KMS-11 (cell line): ENCODE measurements around the gene IRF1.

Source experiments
- H2AFZ ChIP-seq: fragments of 200-600 bp; sonication (generic); 2 replicates; pipeline ENCODE4 v1.6.1; 2016; ENCODE audit warnings: antibody characterized with exemption, mixed run types, low read depth
- H3K27ac ChIP-seq: fragments of 200-600 bp; sonication (generic); 2 replicates; pipeline ENCODE4 v1.6.1; 2016; ENCODE audit warnings: mild to moderate bottlenecking, mixed run types
- H3K27me3 ChIP-seq: fragments of 200-600 bp; sonication (generic); 2 replicates; pipeline ENCODE4 v1.6.1; 2017; ENCODE audit warnings: mild to moderate bottlenecking, low read depth, mixed run types, moderate library complexity; ENCODE audit not compliant: insufficient read depth
- H3K36me3 ChIP-seq: fragments of 200-600 bp; sonication (generic); 2 replicates; pipeline ENCODE4 v1.6.1; 2017; ENCODE audit warnings: mild to moderate bottlenecking, mixed run types; ENCODE audit not compliant: insufficient read depth
- H3K4me1 ChIP-seq: fragments of 200-600 bp; sonication (generic); 2 replicates; pipeline ENCODE4 v1.6.1; 2016; ENCODE audit warnings: mild to moderate bottlenecking, low read depth, mixed run types; ENCODE audit not compliant: poor library complexity, severe bottlenecking
- H3K4me2 ChIP-seq: fragments of 200-600 bp; sonication (generic); 2 replicates; pipeline ENCODE4 v1.7.0; 2016; ENCODE audit warnings: mild to moderate bottlenecking, mixed run types
- H3K4me3 ChIP-seq: fragments of 200-600 bp; sonication (generic); IDR thresholded peaks from 2 replicates; pipeline ENCODE4 v1.6.1; 2017; ENCODE audit warnings: low read depth, low read length, mixed read lengths; ENCODE audit not compliant: insufficient read depth
- H3K79me2 ChIP-seq: fragments of 200-600 bp; sonication (generic); 2 replicates; pipeline ENCODE4 v1.6.1; 2016; ENCODE audit warnings: low read depth, mixed run types; ENCODE audit not compliant: insufficient read depth
- H3K9ac ChIP-seq: fragments of 200-600 bp; sonication (generic); 2 replicates; pipeline ENCODE4 v1.6.1; 2016; ENCODE audit warnings: mild to moderate bottlenecking, mixed run types
- H4K20me1 ChIP-seq: fragments of 200-600 bp; sonication (generic); 2 replicates; pipeline ENCODE4 v1.6.1; 2016; ENCODE audit warnings: mild to moderate bottlenecking, mixed run types; ENCODE audit not compliant: insufficient read depth
- TF ChIP-seq, protein P1 (sequence below): fragments of 200-600 bp; sonication (generic); conservative IDR thresholded peaks from 2 replicates; pipeline ENCODE4 v1.6.1; 2017; ENCODE audit warnings: low read depth, mild to moderate bottlenecking, antibody characterized with exemption, low read length, moderate library complexity, mixed read lengths

The IRF1 gene

DNA sequence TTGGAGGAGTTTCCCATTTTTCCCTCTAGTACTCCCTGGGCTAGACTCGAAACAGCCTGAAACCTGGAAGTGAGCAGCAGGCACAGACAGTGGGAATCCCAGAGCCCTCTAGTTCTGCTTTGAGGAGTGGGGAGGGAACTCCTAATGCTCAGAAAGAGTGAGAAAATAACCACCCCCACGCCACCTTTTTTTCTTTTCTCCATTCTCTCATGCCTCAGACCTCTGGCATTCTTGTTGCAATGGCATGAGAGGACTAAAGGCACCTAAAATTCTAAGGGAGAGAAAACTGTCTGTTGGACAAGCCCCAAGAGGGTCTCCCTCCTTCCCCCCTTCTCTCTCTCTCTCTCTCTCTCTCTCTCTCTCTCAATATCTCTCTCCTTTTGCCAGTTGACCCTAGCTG lies 15.1 kb upstream of the IRF1 start:
- Histone ChIP-seq H3K4me1 (peaks cover 49% of the 10 kb centered on the region), H3K9ac (no peak overlapping the region), H3K36me3 (no peaks in the 10 kb centered on the region), H3K4me3 (no peak overlapping the region), H4K20me1 (no peaks in the 10 kb centered on the region), H3K79me2 (no peaks in the 10 kb centered on the region), H3K27me3 (no peaks in the 10 kb centered on the region), H2AFZ (peak overlapping the region; percentile 20; the same call in 1 of the 2 replicates), H3K4me2 (peak overlapping the region; percentile 7; the same call in 1 of the 2 replicates), H3K27ac (no peak overlapping the region)
- TF ChIP-seq, protein P1, sequence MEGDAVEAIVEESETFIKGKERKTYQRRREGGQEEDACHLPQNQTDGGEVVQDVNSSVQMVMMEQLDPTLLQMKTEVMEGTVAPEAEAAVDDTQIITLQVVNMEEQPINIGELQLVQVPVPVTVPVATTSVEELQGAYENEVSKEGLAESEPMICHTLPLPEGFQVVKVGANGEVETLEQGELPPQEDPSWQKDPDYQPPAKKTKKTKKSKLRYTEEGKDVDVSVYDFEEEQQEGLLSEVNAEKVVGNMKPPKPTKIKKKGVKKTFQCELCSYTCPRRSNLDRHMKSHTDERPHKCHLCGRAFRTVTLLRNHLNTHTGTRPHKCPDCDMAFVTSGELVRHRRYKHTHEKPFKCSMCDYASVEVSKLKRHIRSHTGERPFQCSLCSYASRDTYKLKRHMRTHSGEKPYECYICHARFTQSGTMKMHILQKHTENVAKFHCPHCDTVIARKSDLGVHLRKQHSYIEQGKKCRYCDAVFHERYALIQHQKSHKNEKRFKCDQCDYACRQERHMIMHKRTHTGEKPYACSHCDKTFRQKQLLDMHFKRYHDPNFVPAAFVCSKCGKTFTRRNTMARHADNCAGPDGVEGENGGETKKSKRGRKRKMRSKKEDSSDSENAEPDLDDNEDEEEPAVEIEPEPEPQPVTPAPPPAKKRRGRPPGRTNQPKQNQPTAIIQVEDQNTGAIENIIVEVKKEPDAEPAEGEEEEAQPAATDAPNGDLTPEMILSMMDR: no peak

DNA sequence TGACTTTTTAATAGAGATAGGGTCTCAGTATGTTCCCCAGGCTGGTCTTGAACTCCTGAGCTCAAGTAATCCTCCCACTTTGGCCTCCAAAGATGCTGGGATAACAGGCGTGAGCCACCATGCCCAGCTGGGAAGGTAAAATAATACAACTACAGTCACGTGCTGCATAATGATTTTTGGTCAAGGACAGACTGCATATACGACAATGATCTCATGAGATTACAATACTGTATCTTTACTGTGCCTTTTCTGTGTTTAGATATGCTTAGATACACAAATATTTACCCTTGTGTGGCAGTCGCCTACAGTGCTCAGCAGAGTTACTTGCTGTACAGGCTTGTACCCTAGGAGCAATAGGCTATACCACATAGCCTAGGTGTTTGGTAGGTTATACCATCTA lies 14.2 kb upstream of the IRF1 start:
- no peaks in the 10 kb centered on the region for H4K20me1 ChIP-seq
- H3K27me3 ChIP-seq: no peaks in the 10 kb centered on the region
- H2AFZ ChIP-seq: no peak overlapping the region
- no peaks in the 10 kb centered on the region for H3K36me3 ChIP-seq
- H3K27ac ChIP-seq: no peak overlapping the region
- no peak overlapping the region for H3K4me2 ChIP-seq
- peaks cover 55% of the 10 kb centered on the region for H3K4me1 ChIP-seq
- H3K79me2 ChIP-seq: no peaks in the 10 kb centered on the region
- no peak overlapping the region for H3K4me3 ChIP-seq
- H3K9ac ChIP-seq: no peak overlapping the region
- TF ChIP-seq, protein P1: no peak

DNA sequence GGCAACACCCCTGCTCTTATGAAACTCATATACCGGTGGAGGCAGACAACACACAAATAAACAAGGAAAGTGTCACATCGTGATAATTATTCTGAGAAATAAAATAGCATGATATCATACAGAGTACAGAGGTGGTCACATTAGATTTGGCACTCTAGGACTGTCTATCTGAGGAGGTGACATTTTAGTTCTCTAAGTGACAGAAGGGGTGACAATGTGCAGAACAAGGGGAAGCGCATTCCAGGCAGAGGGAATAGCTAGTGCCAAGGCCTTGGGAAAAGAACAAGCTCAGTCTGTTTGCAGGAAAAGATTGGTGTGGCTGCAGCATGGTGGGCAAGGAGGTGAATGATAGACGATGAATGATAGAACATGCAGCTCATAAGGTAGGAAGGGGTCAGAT lies 12.7 kb upstream of the IRF1 start:
- Histone ChIP-seq H3K4me1 (peaks cover 63% of the 10 kb centered on the region), H3K4me3 (no peak overlapping the region), H3K27ac (no peak overlapping the region), H3K79me2 (no peaks in the 10 kb centered on the region), H4K20me1 (no peaks in the 10 kb centered on the region), H3K4me2 (no peak overlapping the region), H3K9ac (no peak overlapping the region), H3K27me3 (no peaks in the 10 kb centered on the region), H3K36me3 (no peaks in the 10 kb centered on the region), H2AFZ (no peak overlapping the region)
- TF ChIP-seq, protein P1: no peak

DNA sequence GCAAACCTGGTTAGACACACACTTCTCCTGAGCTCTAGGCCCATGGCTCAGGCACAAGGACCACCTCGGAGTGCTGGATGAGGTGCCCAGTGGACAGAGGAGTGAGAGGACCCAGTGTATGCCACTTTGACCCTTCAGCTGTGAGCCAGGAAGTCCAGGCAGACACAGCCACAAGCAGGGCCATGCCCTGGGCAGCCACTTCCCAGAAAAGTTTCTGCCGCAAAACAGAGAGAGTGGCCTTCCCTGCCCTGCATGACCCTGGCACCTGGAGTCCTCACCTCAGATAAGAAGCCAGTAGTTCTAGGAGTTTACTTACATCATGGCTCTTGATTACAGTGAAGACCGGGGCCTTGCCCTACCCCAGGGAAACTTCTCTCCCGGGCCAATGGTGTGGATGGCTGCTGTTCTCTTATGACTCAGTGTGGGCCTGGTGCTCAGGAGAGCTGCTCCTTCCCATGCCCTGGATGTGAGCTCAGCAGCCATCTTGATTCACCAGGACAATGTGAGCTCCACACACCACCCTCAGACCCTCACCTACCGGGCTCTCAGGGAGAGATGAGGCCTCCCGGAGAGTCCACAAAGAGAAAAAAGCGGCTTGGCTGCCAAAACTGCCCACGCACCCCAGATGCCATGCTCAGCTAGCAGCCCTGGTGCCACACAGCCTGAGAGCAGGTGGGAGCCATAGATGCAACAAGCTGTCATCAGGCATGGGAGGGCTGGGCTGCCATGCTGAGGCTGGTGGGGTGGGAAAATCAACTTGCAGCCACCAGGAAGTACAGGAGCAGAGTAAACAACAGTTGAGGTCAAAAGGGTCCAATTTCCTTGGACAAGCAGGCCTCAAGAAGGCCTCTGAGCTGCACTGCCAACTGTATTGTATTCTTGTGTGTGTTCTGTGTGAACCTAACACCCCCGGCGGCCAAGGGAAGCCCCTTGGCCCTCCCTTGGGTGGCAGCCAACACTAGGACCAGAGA lies 11.7 kb upstream of the IRF1 start:
- no peak overlapping the region for H3K27ac ChIP-seq
- TF ChIP-seq, protein P1: no peak
- H2AFZ ChIP-seq: peak overlapping the region; percentile 31; the same call in 1 of the 2 replicates
- H3K36me3 ChIP-seq: no peaks in the 10 kb centered on the region
- H3K4me3 ChIP-seq: no peak overlapping the region
- no peak overlapping the region for H3K9ac ChIP-seq
- no peaks in the 10 kb centered on the region for H4K20me1 ChIP-seq
- H3K79me2 ChIP-seq: no peaks in the 10 kb centered on the region
- H3K27me3 ChIP-seq: no peaks in the 10 kb centered on the region
- H3K4me1 ChIP-seq: peaks cover 73% of the 10 kb centered on the region
- no peak overlapping the region for H3K4me2 ChIP-seq
